ENCODE measurements around the gene P2RY10.

- TF ChIP-seq EZH2phosphoT487 (IDR thresholded peaks at IDR 0.05; ENCODE audit: borderline replicate concordance, low read depth, low read length): no peak
- no peak for TF ChIP-seq CTCF (conservative IDR thresholded peaks at IDR 0.05; ENCODE audit: low read length)
Measured at GRCh38 chrX:78922754-78923153, 22.4 kb upstream of the P2RY10 start.
